GM15510 (cell line): ENCODE measurements around the gene ATF3.

ENCODE experiments used
- POLR2A ChIP-seq: IDR thresholded peaks from 3 replicates; pipeline ENCODE4 v1.6.1; 2011; ENCODE audit warnings: borderline replicate concordance; ENCODE audit not compliant: insufficient read length; ENCODE audit errors: extremely low read depth

The ATF3 gene

GRCh38 chr1:212597487-212597886, 11.1 kb upstream of the ATF3 start:
- TF ChIP-seq POLR2A = no peak

- no peak for TF ChIP-seq POLR2A
Measured at GRCh38 chr1:212600071-212600915, 8.3 kb upstream of the ATF3 start.

- TF ChIP-seq POLR2A = no peak
Measured at GRCh38 chr1:212600980-212601379, 7.6 kb upstream of the ATF3 start.

DNA sequence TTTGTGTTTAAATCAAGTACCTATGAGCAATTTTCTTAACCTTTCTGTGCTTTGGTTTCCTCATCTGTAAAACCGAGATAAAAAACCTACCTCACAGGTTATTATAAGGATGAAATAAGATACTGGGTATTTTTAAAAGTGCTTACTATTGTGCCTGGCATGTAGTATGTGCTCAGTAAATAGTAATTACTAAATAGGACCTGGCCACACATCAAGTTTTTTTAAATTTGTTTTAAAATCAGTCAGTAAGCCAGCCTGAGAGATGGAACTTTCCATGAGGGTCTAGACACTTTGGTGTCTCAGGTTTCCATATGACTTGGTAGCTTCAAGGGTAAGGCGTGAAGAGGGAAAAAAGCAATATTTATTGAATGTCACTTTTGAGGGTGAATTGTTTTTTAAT, 7.0 kb upstream of the ATF3 start:
- TF ChIP-seq POLR2A = no peak

- TF ChIP-seq POLR2A = no peak
Measured at GRCh38 chr1:212605441-212606394, 2.8 kb upstream of the ATF3 start.

DNA sequence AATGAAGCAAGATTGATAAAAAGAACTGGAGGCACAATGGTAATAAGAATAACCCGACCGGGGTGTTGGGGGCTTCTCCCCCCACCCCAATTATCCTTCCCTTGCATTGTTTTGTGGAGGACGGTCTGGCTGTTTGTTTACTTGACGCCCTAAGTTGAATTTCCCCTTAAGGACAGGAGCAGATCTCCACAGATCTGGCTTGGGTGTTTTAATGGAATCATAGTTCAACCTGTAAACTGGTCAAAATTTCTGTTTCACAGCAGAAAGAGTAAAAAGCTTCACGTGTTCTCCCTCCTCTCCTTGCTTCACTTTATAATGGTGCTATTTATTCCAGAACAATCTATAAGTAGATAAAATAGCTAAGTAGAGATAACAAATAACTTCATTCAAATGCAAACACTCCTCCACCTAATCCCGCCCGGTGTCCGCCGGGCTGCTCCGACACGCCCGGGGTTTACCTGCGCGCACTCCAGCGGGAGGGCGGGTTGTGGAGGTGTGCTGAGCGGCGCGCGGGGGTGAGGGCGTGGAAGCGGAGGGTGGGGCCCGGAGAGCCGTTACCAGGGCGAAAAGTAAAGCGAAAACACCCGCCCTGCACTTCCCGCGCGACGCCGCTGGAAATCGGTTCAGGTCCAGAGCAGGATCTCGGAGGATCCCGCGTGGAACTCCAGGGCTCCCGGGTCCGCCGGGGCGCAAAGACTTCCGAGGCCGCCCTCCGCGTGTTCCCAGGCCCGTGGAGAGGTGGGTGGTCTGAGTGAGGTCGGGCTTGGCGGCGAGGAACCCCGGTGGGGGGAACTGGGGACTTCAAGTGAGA, 2.0 kb upstream of the ATF3 start:
- no peak for TF ChIP-seq POLR2A

DNA sequence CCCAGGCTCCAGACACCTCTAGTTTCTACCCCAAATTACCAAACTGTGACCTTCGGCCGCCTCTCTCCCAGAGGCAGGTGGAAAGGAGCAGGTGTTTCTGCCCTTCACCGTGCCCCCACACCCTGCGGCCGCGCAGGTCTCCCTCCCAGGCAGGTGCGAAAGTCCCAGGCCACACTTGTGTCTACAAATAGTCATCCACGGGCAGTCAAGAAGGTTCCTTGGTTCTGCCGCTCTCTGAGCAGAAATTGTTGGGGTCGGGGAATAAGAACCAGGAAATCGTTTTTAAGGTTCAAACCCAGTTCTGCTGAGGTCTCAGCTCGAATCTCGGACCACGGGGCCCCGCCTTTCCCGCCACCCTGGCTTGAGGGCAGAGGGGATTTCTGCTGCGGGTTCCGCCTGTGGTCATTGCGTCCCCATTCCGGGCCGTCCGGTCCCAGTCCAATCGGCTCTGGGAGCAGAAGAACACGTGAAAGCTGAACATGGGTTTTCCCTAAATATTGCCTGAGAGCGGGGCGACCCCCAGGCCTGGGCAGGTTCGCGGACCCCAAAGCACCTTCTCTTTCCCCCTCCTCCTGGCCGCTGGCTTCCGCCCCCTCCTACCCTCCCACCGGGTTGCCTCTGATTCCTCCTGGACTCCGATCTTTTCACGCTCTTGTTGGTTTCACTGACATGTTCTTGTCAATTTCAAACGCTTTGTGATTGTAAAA, 1.2 kb upstream of the ATF3 start:
- TF ChIP-seq POLR2A = no peak

GRCh38 chr1:212607913-212608391, 609 bp upstream of the ATF3 start:
- no peak for TF ChIP-seq POLR2A

- no peak for TF ChIP-seq POLR2A
Measured at GRCh38 chr1:212608959-212609700, 569 bp downstream of the ATF3 start.

GRCh38 chr1:212609701-212610574, 1.4 kb downstream of the ATF3 start:
- no peak for TF ChIP-seq POLR2A

DNA sequence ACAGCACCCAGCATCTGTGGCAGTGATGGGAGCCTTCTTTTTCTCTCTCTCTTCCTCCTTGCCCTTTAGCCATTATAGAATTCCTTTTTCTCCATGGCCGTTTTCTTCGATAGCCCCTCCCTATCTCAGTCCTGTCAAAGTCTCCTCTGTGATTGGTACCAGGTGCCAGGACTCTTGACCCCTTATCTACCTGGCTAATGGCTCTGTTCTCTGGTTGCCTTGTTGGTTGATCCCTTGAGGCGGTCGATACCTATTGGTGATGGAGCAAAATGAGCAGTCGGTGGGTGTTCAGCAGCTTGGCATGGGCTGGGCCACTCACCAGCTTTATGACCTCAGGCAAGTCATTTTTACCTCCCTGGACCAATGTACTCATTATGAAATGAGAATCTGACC, 2.0 kb downstream of the ATF3 start:
- no peak for TF ChIP-seq POLR2A
